Neural crest cell (in vitro differentiated cells): Measurements from ENCODE around the gene B4GALT1. TPM values are rescaled to one million over a fixed set of nuclear protein-coding genes. Genes with fewer than 3 reads are reported as not detected.

Source experiments
- DNase-seq: peaks from one replicate; pipeline ENCODE4 v3.0.0; 2021; ENCODE audit warnings: low read depth, mixed read lengths, low spot score
- H3K27ac Mint-ChIP-seq: one replicate; pipeline ENCODE4 v1.8.0; 2021; ENCODE audit warnings: mild to moderate bottlenecking, mixed read lengths; ENCODE audit not compliant: unreplicated experiment
- H3K27me3 Mint-ChIP-seq: 2 replicates; pipeline ENCODE4 v1.8.0; 2021; ENCODE audit warnings: low read depth, mild to moderate bottlenecking, mixed read lengths
- H3K36me3 Mint-ChIP-seq: 2 replicates; pipeline ENCODE4 v1.8.0; 2021; ENCODE audit warnings: low read depth, mild to moderate bottlenecking, mixed read lengths
- H3K4me1 Mint-ChIP-seq: 2 replicates; pipeline ENCODE4 v1.8.0; 2021; ENCODE audit warnings: mixed read lengths
- H3K4me3 Mint-ChIP-seq: one replicate; pipeline ENCODE4 v1.8.0; 2021; ENCODE audit warnings: mild to moderate bottlenecking, mixed read lengths
- H3K9me3 Mint-ChIP-seq: 2 replicates; pipeline ENCODE4 v1.8.0; 2021; ENCODE audit warnings: mixed read lengths
- CTCF ChIP-seq: fragments of 200-600 bp; sonication (generic); conservative IDR thresholded peaks from 2 replicates; pipeline ENCODE4 v1.5.0; 2021; ENCODE audit warnings: antibody characterized with exemption, mild to moderate bottlenecking
- total RNA-seq: library from RNA; stranded (reverse); gene quantifications from 2 replicates; pipeline ENCODE4 v1.2.1, GENCODE V29; 2021

Gene B4GALT1
- total RNA-seq, 1 donor from 2014 or later = 17.9 TPM

- H3K27ac Mint-ChIP-seq = peak overlapping the region; percentile 67
- TF ChIP-seq CTCF = no peak
These were observed 20.8 kb downstream of the B4GALT1 start for GRCh38 chr9:33146298-33146697.

DNA sequence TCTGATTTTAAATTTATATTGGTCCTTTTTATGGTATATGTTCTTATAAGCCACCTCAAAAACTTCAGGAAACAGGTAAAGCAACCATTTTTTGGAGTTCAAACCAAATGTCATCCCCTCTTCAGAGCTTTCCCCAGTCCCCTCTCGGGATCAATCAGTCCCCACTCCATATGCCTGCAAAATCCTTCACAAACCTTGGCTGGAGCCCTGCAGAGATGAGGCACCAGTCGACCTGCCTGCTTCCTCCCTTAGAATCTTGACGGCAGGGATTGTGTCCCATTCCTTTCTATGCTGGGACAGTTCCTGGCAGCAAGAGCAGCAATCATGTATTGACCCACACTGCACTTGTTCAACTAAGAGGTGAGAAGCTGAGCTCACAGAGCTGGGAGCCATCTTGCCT, 22.6 kb downstream of the B4GALT1 start:
- no peak overlapping the region for H3K4me3 Mint-ChIP-seq
- peaks cover 22% of the 10 kb centered on the region for H3K4me1 Mint-ChIP-seq
- H3K27ac Mint-ChIP-seq = no peak overlapping the region
- H3K36me3 Mint-ChIP-seq = no peaks in the 10 kb centered on the region
- no peak for TF ChIP-seq CTCF
- H3K27me3 Mint-ChIP-seq = no peaks in the 10 kb centered on the region
- DNase-seq = no peak
- no peaks in the 10 kb centered on the region for H3K9me3 Mint-ChIP-seq

More at GRCh38 chr9:33146298-33146697, 20.8 kb downstream of the B4GALT1 start:
- no peaks in the 10 kb centered on the region for H3K9me3 Mint-ChIP-seq
- no peaks in the 10 kb centered on the region for H3K36me3 Mint-ChIP-seq
- peaks cover 4% of the 10 kb centered on the region for H3K4me1 Mint-ChIP-seq
- H3K27me3 Mint-ChIP-seq = no peaks in the 10 kb centered on the region
- H3K4me3 Mint-ChIP-seq = no peak overlapping the region
- no peak for DNase-seq

- no peaks in the 10 kb centered on the region for H3K9me3 Mint-ChIP-seq
- peaks cover 30% of the 10 kb centered on the region for H3K4me1 Mint-ChIP-seq
- H3K36me3 Mint-ChIP-seq = no peaks in the 10 kb centered on the region
- no peak for DNase-seq
- H3K4me3 Mint-ChIP-seq = no peak overlapping the region
- no peak overlapping the region for H3K27ac Mint-ChIP-seq
- TF ChIP-seq CTCF = no peak
- peaks cover 2% of the 10 kb centered on the region for H3K27me3 Mint-ChIP-seq
These were observed 23.9 kb downstream of the B4GALT1 start for GRCh38 chr9:33143241-33143661.

DNA sequence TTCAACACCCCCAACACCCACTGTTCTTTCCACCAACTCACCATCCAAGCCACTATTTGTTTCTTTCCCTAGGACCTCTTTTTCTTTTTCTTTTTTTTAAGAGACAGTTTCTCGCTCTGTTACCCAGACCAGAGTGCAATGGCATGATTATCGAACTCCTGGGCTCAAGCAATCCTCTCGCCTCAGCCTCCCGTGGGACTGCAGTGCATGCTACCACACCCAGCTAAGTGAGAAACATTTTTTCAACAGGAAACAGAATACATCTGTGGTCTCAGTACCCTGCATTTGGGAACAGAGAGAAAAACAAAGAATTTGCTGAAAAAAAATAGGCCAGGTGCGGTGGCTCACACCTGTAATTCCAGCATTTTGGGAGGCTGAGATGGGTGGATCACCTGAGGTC, 24.6 kb downstream of the B4GALT1 start:
- H3K27ac Mint-ChIP-seq = no peak overlapping the region
- no peak for TF ChIP-seq CTCF
- H3K27me3 Mint-ChIP-seq = peaks cover 2% of the 10 kb centered on the region
- H3K4me3 Mint-ChIP-seq = no peak overlapping the region
- no peaks in the 10 kb centered on the region for H3K36me3 Mint-ChIP-seq
- no peak for DNase-seq
- H3K4me1 Mint-ChIP-seq = peaks cover 30% of the 10 kb centered on the region
- no peaks in the 10 kb centered on the region for H3K9me3 Mint-ChIP-seq

DNA sequence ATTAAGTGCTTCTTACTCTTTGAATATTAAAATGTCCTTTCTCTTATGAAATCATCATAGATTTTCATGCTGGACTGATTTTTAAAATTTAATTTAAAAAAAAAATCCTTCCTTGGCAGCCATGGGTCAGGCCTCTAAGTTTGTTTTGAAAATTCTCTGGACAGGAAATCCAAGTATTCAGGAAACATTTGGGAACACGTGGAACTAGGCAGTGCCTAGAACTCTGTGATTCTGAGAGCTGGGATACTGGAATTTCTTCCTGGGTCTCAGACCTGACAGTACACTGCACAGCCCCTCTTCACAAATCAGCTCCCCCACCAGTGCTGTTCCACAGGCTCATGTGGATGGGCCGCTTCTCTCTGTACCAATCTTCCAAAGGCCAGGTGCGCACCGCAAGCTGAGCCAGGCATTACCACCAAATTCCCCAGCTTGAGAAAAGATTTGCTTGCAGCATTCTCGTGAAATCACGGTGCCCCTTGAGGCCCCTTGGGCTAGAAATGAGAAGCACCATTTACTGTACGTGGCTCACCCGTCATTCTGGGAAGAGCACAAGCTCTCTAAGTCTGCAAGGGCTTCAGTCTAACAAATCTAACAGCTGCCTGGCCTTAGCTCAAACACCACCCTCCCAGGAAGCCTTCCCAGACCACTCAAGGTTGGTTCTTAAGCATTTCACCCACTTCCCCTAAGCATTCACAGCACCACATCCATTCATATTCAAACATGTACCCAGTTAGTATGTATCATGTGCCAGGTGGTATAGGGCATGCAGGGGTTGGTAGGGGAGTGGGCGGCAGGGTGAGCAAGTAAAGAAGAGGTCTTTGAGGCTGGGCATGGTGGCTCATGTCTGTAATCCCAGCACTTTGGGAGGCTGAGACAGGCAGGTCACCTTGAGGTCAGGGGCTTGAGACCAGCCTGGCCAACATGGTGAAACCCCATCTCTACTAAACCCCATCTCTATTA, 26.5 kb downstream of the B4GALT1 start:
- Mint-ChIP-seq H3K27ac (no peak overlapping the region), H3K9me3 (no peaks in the 10 kb centered on the region), H3K4me3 (no peak overlapping the region), H3K27me3 (peaks cover 2% of the 10 kb centered on the region), H3K4me1 (peaks cover 36% of the 10 kb centered on the region), H3K36me3 (no peaks in the 10 kb centered on the region)
- no peak for DNase-seq
- TF ChIP-seq CTCF = no peak
